Common myeloid progenitor, CD34-positive (primary cell): ENCODE measurements around the gene CHRND.

Experiments used
- CTCF ChIA-PET: fragments of 350-600 bp; sonication (Branson Sonifier 250); formaldehyde crosslinking; loops from one replicate; lab custom pipeline; 2021; ENCODE audit warnings: antibody characterized with exemption; lab: Charles Lee
- POLR2A ChIA-PET: fragments of 350-600 bp; sonication (Branson Sonifier 250); formaldehyde crosslinking; loops from one replicate; lab custom pipeline; 2021; ENCODE audit warnings: antibody characterized with exemption; lab: Charles Lee
- DNase-seq, 3 donors: peaks; one replicate each; pipeline versions ENCODE4 v3.0.0 to v3.0.0-alpha.2; 2013
- H3K27ac ChIP-seq, 2 experiments: 1 replicate in 1 of 2; 2 replicates in 1 of 2; pipeline ENCODE4 v1.7.0; 2013; ENCODE audit warnings: inconsistent platforms in 2 of 2, low read length in 2 of 2, mild to moderate bottlenecking in 2 of 2, low read depth in 1 of 2, moderate library complexity in 1 of 2; ENCODE audit not compliant: severe bottlenecking in 2 of 2, insufficient read depth in 1 of 2, poor library complexity in 1 of 2
- H3K27me3 ChIP-seq, 5 experiments: replicated peaks in 2 of 5; 1 replicate in 3 of 5; 2 replicates in 2 of 5; pipeline versions ENCODE4 v1.6.1 to v1.7.0; 2013; ENCODE audit warnings: low read length in 4 of 5, mild to moderate bottlenecking in 2 of 5, moderate library complexity in 2 of 5, inconsistent platforms in 1 of 5; ENCODE audit not compliant: insufficient read depth in 5 of 5, control insufficient read depth in 4 of 5
- H3K36me3 ChIP-seq, 4 experiments: 1 replicate in 2 of 4; 2 replicates in 2 of 4; pipeline versions ENCODE4 v1.6.1 to v1.7.0; 2013; ENCODE audit warnings: low read length in 3 of 4, control low read depth in 1 of 4, mild to moderate bottlenecking in 1 of 4; ENCODE audit not compliant: control insufficient read depth in 4 of 4, insufficient read depth in 4 of 4
- H3K4me1 ChIP-seq, 4 experiments: 1 replicate in 3 of 4; 2 replicates in 1 of 4; pipeline versions ENCODE4 v1.6.1 to v1.7.1; 2013; ENCODE audit warnings: low read length in 3 of 4, mild to moderate bottlenecking in 3 of 4, control low read depth in 1 of 4, inconsistent platforms in 1 of 4, moderate library complexity in 1 of 4; ENCODE audit not compliant: control insufficient read depth in 4 of 4, insufficient read depth in 4 of 4; ENCODE audit errors: control extremely low read depth in 1 of 4
- H3K4me3 ChIP-seq, 7 experiments: 1 replicate in 4 of 7; 2 replicates in 3 of 7; pipeline versions ENCODE4 v1.5.1 to v1.7.0; 2013; ENCODE audit warnings: mild to moderate bottlenecking in 7 of 7, low read length in 6 of 7, moderate library complexity in 6 of 7, inconsistent platforms in 2 of 7, low read depth in 2 of 7, control low read depth in 1 of 7; ENCODE audit not compliant: insufficient read depth in 4 of 7, control insufficient read depth in 1 of 7; ENCODE audit errors: extremely low read depth in 1 of 7
- H3K9me3 ChIP-seq, 5 experiments: 1 replicate in 4 of 5; 2 replicates in 1 of 5; pipeline versions ENCODE4 v1.6.1 to v1.7.1; 2013; ENCODE audit warnings: low read length in 4 of 5, mild to moderate bottlenecking in 2 of 5, inconsistent platforms in 1 of 5, low read depth in 1 of 5, moderate library complexity in 1 of 5; ENCODE audit not compliant: control insufficient read depth in 4 of 5, insufficient read depth in 2 of 5; ENCODE audit errors: control extremely low read depth in 1 of 5
- WGBS: methylation state at CpG from one replicate; pipeline ENCODE4 v1.1.5; 2013; ENCODE audit not compliant: insufficient coverage; 5-methylcytosine and 5-hydroxymethylcytosine counted together

CHRND gene

GRCh38 chr2:232488097-232488711 lies 37.8 kb upstream of the CHRND start:
- 62% methylated on average over 16 of the region's 16 CpGs for WGBS

GRCh38 chr2:232488721-232489300 lies 37.1 kb upstream of the CHRND start:
- DNase-seq, result no peak
- no peak overlapping the region for H3K4me3 ChIP-seq
- H3K4me1 ChIP-seq, result peaks cover 0 to 29% (median 17%) of the 10 kb centered on the region in 4 experiments
- ChIA-PET CTCF (no interaction called here), POLR2A (interaction anchor here (0.5 kb wide), 1 partner anchor 19 kb away, joined by 4 read pairs; no protein-coding TSS in a partner anchor)
- H3K27ac ChIP-seq, result no peak overlapping the region
- 100% methylated on average over 1 of the region's 5 CpGs for WGBS
- no peaks in the 10 kb centered on the region for H3K9me3 ChIP-seq
- peaks cover 0 to 65% (median 36%) of the 10 kb centered on the region in 5 experiments for H3K27me3 ChIP-seq
- no peaks in the 10 kb centered on the region for H3K36me3 ChIP-seq

More at GRCh38 chr2:232488097-232488711, 37.8 kb upstream of the CHRND start:
- peak overlapping the region in 1 of 7 experiments; percentile 61 for H3K4me3 ChIP-seq
- POLR2A ChIA-PET, result no interaction called here
- peaks cover 0 to 71% (median 36%) of the 10 kb centered on the region in 5 experiments for H3K27me3 ChIP-seq
- peaks cover 0 to 29% (median 17%) of the 10 kb centered on the region in 4 experiments for H3K4me1 ChIP-seq
- H3K36me3 ChIP-seq, result no peaks in the 10 kb centered on the region
- H3K27ac ChIP-seq, result no peak overlapping the region
- no peaks in the 10 kb centered on the region for H3K9me3 ChIP-seq
- CTCF ChIA-PET, result no interaction called here
- DNase-seq, result peak in 1 of 3 donors; percentile 11

GRCh38 chr2:232489516-232490220 lies 36.3 kb upstream of the CHRND start:
- 87% methylated on average over 6 of the region's 9 CpGs for WGBS
- Histone ChIP-seq H3K4me1 (peaks cover 0 to 29% (median 17%) of the 10 kb centered on the region in 4 experiments), H3K4me3 (no peak overlapping the region), H3K9me3 (no peaks in the 10 kb centered on the region), H3K36me3 (no peaks in the 10 kb centered on the region), H3K27me3 (peaks cover 0 to 57% (median 30%) of the 10 kb centered on the region in 5 experiments), H3K27ac (no peak overlapping the region)
- ChIA-PET POLR2A (interaction anchor here (0.5 kb wide), 1 partner anchor 19 kb away, joined by 4 read pairs; no protein-coding TSS in a partner anchor), CTCF (interaction anchor here (1.4 to 1.9 kb wide), 2 partner anchors 12 to 14 kb away, joined by 3 to 5 read pairs; no protein-coding TSS in a partner anchor)
- DNase-seq, result no peak

GRCh38 chr2:232490221-232491138 lies 35.5 kb upstream of the CHRND start:
- Histone ChIP-seq H3K27me3 (peaks cover 0 to 49% (median 22%) of the 10 kb centered on the region in 5 experiments), H3K36me3 (no peaks in the 10 kb centered on the region), H3K27ac (no peak overlapping the region), H3K4me3 (no peak overlapping the region), H3K9me3 (no peaks in the 10 kb centered on the region), H3K4me1 (peaks cover 0 to 22% (median 14%) of the 10 kb centered on the region in 4 experiments)
- 95% methylated on average over 26 of the region's 30 CpGs for WGBS
- DNase-seq, result no peak
- POLR2A ChIA-PET, result interaction anchor here (0.5 kb wide), 1 partner anchor 25 kb away, joined by 3 read pairs; no protein-coding TSS in a partner anchor
- CTCF ChIA-PET, result interaction anchor here (1.4 to 1.9 kb wide), 2 partner anchors 11 to 14 kb away, joined by 3 to 5 read pairs; no protein-coding TSS in a partner anchor

GRCh38 chr2:232491139-232491780 lies 34.7 kb upstream of the CHRND start:
- Histone ChIP-seq H3K4me1 (peaks cover 0 to 15% (median 11%) of the 10 kb centered on the region in 4 experiments), H3K27ac (no peak overlapping the region), H3K36me3 (no peaks in the 10 kb centered on the region), H3K4me3 (no peak overlapping the region), H3K9me3 (no peaks in the 10 kb centered on the region), H3K27me3 (peaks cover 0 to 41% (median 21%) of the 10 kb centered on the region in 5 experiments)
- DNase-seq, result no peak
- WGBS, result 97% methylated on average over 11 of the region's 12 CpGs
- ChIA-PET CTCF (interaction anchor here (1.4 to 1.9 kb wide), 2 partner anchors 11 to 13 kb away, joined by 3 to 5 read pairs; no protein-coding TSS in a partner anchor), POLR2A (interaction anchor here (0.5 kb wide), 1 partner anchor 26 kb away, joined by 3 read pairs; no protein-coding TSS in a partner anchor)
